GM23338 (cell line): Measurements from ENCODE around the gene EFNA4. TPM values are rescaled to one million over a fixed set of nuclear protein-coding genes. Genes with fewer than 3 reads are reported as not detected.

Experiments
- ATAC-seq: fragments of 200-7000 bp; cut with Tn5 transposase; 3 replicates; pipeline ENCODE4 v1.9.1; 2020
- DNase-seq: peaks from one replicate; pipeline ENCODE4 v3.0.0-alpha.2; 2015; ENCODE audit warnings: low spot score
- H2AFZ ChIP-seq: fragments of 200-600 bp; sonication (generic); 2 replicates; pipeline ENCODE4 v1.8.0; 2016; ENCODE audit warnings: antibody characterized with exemption, mild to moderate bottlenecking, moderate library complexity
- H3F3A ChIP-seq: fragments of 200-600 bp; sonication (generic); replicated peaks from 2 replicates; pipeline ENCODE4 v1.8.0; 2017; ENCODE audit warnings: antibody characterized with exemption, mixed run types, low read depth
- H3K27ac ChIP-seq: fragments of 200-600 bp; sonication (generic); 2 replicates; pipeline ENCODE4 v1.6.1; 2016; ENCODE audit warnings: low read depth
- H3K27me3 ChIP-seq: fragments of 200-600 bp; sonication (generic); 2 replicates; pipeline ENCODE4 v1.8.0; 2016; ENCODE audit warnings: mild to moderate bottlenecking, mixed run types, moderate library complexity; ENCODE audit not compliant: insufficient read depth
- H3K36me3 ChIP-seq: fragments of 200-600 bp; sonication (generic); 2 replicates; pipeline ENCODE4 v1.8.0; 2016; ENCODE audit warnings: mild to moderate bottlenecking; ENCODE audit not compliant: insufficient read depth
- H3K4me1 ChIP-seq: fragments of 200-600 bp; sonication (generic); 2 replicates; pipeline ENCODE4 v1.8.0; 2016; ENCODE audit warnings: mild to moderate bottlenecking, moderate library complexity; ENCODE audit not compliant: insufficient read depth
- H3K4me2 ChIP-seq: fragments of 200-600 bp; sonication (generic); 2 replicates; pipeline ENCODE4 v1.7.1; 2017; ENCODE audit warnings: mixed run types
- H3K4me3 ChIP-seq: fragments of 200-600 bp; sonication (generic); 2 replicates; pipeline ENCODE4 v1.6.1; 2016; ENCODE audit warnings: mixed run types
- H3K79me2 ChIP-seq: fragments of 200-600 bp; sonication (generic); replicated peaks from 2 replicates; pipeline ENCODE4 v1.8.0; 2017; ENCODE audit warnings: mild to moderate bottlenecking; ENCODE audit not compliant: insufficient read depth
- H3K9me2 ChIP-seq: fragments of 200-600 bp; sonication (generic); 2 replicates; pipeline ENCODE4 v1.8.0; 2017; ENCODE audit not compliant: insufficient read depth
- H4K20me1 ChIP-seq: fragments of 200-600 bp; sonication (generic); replicated peaks from 2 replicates; pipeline ENCODE4 v1.8.0; 2017; ENCODE audit warnings: mild to moderate bottlenecking; ENCODE audit not compliant: insufficient read depth
- H3K27ac Mint-ChIP-seq: 2 replicates; pipeline ENCODE4 v1.8.0; 2020; ENCODE audit warnings: inconsistent platforms, mild to moderate bottlenecking, moderate library complexity, mixed read lengths
- H3K27me3 Mint-ChIP-seq: 3 replicates; pipeline ENCODE4 v1.8.0; 2022; ENCODE audit warnings: low read depth, mild to moderate bottlenecking, moderate library complexity, mixed read lengths, inconsistent platforms; ENCODE audit not compliant: insufficient read depth, poor library complexity
- H3K36me3 Mint-ChIP-seq: 3 replicates; pipeline ENCODE4 v1.8.0; 2021; ENCODE audit warnings: low read depth, mild to moderate bottlenecking, inconsistent platforms, moderate library complexity, mixed read lengths
- H3K4me1 Mint-ChIP-seq: 3 replicates; pipeline ENCODE4 v1.8.0; 2020; ENCODE audit warnings: mild to moderate bottlenecking, inconsistent platforms, mixed read lengths
- H3K4me3 Mint-ChIP-seq: 3 replicates; pipeline ENCODE4 v1.8.0; 2021; ENCODE audit warnings: moderate library complexity, mild to moderate bottlenecking, inconsistent platforms, mixed read lengths
- H3K9me3 Mint-ChIP-seq: 3 replicates; pipeline ENCODE4 v1.8.0; 2020; ENCODE audit warnings: moderate library complexity, mild to moderate bottlenecking, inconsistent platforms, mixed read lengths
- CREB1 ChIP-seq: fragments of 250-450 bp; sonication (Bioruptor Pico); IDR thresholded peaks from 2 replicates; pipeline ENCODE4 v1.5.0; 2020; ENCODE audit warnings: low read depth, mild to moderate bottlenecking, moderate library complexity
- EZH2phosphoT487 ChIP-seq: fragments of 200-600 bp; sonication (generic); IDR thresholded peaks from one replicate; pipeline ENCODE4 v1.8.1; 2018; ENCODE audit warnings: antibody characterized with exemption; ENCODE audit not compliant: unreplicated experiment
- JUNB ChIP-seq: IDR thresholded peaks from one replicate; pipeline ENCODE4 v1.6.1; 2016; ENCODE audit warnings: antibody characterized with exemption; ENCODE audit not compliant: unreplicated experiment
- NANOG ChIP-seq: IDR thresholded peaks from 2 replicates; pipeline ENCODE4 v1.6.1; 2016; ENCODE audit warnings: antibody characterized with exemption, borderline replicate concordance
- POLR2AphosphoS5 ChIP-seq: IDR thresholded peaks from 2 replicates; pipeline ENCODE4 v1.6.1; 2016; ENCODE audit warnings: antibody characterized with exemption, low read depth
- STAT1 ChIP-seq: IDR thresholded peaks from one replicate; pipeline ENCODE4 v1.6.1; 2016; ENCODE audit warnings: antibody characterized with exemption; ENCODE audit not compliant: unreplicated experiment
- ZNF114 ChIP-seq: fragments of 250-450 bp; sonication (Bioruptor Pico); IDR thresholded peaks from 2 replicates; pipeline ENCODE4 v1.5.0; 2020; ENCODE audit warnings: mild to moderate bottlenecking, moderate library complexity
- ZNF331 ChIP-seq: fragments of 250-450 bp; sonication (Bioruptor Pico); IDR thresholded peaks from 2 replicates; pipeline ENCODE4 v1.5.0; 2020; ENCODE audit warnings: low read depth, mild to moderate bottlenecking, moderate library complexity
- polyA plus RNA-seq: library from polyadenylated mRNA; unstranded; fragments of >200 nt; fragmentation: Nextera tagmentation; extraction: Ambion mirVana; gene quantifications from 2 replicates; pipeline ENCODE4 v1.2.1, GENCODE V29; 2016
- total RNA-seq: library from RNA; depleted of rRNA; stranded (reverse); fragments of >200 nt; shearing (Covaris generic); gene quantifications from 2 replicates; pipeline ENCODE4 v1.2.3, GENCODE V29; 2014
- TF ChIP-seq, protein P1 (sequence below): fragments of 250-450 bp; sonication (Bioruptor Pico); IDR thresholded peaks from 2 replicates; pipeline ENCODE4 v1.5.0; 2020; ENCODE audit warnings: mild to moderate bottlenecking, moderate library complexity
- TF ChIP-seq, protein P2 (sequence below), 2 experiments: fragments of 200-600 bp in 1 of 2; sonication (generic) in 1 of 2; conservative IDR thresholded peaks; 2 replicates each; pipeline versions ENCODE4 v1.5.1 to v1.6.1; 2016 to 2017; ENCODE audit warnings: antibody characterized with exemption in 2 of 2, low read depth in 2 of 2, mild to moderate bottlenecking in 2 of 2, moderate library complexity in 1 of 2
- TF ChIP-seq, protein P3 (sequence below): IDR thresholded peaks from 2 replicates; pipeline ENCODE4 v1.6.1; 2016; ENCODE audit warnings: antibody characterized with exemption

The EFNA4 gene
- total and polyA plus RNA-seq, 2 experiments from 2014 or later: 11.1 to 22.9 TPM

DNA sequence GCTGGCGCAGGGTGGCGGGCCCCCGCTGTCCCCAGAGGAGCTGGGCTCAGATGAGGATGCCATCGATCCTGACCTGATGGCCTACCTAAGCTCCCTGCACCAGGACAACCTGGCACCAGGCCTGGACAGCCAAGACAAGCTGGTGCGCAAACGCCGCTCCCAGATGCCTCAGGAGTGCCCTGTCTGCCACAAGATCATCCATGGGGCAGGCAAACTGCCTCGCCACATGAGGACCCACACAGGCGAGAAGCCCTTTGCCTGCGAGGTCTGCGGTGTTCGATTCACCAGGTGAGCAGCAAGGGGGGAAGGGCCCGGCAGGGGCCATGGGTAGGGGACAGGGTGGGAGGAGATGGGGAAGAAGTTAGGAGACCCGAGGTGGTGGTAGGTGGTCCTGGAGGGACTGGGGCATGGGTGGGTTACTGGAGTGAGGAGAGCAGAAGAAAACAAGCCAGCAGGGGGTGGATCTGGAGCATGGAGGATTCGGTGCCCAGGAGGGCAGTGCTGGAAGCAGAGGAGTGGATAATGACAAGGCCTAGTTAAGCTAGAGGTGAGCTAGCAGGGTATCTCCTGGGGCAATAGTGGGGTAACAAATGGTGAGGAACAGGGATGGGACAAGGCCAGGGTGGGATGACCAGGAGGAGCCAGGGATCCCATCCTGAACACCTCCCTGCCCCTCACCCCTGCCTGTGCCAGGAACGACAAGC lies 47.9 kb upstream of the EFNA4 start:
- H3K4me3 Mint-ChIP-seq: no peak overlapping the region
- peaks cover 34% of the 10 kb centered on the region for H3K36me3 Mint-ChIP-seq

More for the DNA sequence above, 47.9 kb upstream of the EFNA4 start:
- Histone ChIP-seq H4K20me1 (peaks cover 6% of the 10 kb centered on the region; the same call in 1 of the 2 replicates), H3K27me3 (no peaks in the 10 kb centered on the region), H3K27ac (no peak overlapping the region), H3K9me2 (no peaks in the 10 kb centered on the region), H3K36me3 (no peaks in the 10 kb centered on the region), H2AFZ (no peak overlapping the region), H3K4me2 (no peak overlapping the region), H3K4me1 (peaks cover 33% of the 10 kb centered on the region), H3K79me2 (peaks cover 5% of the 10 kb centered on the region), H3F3A (0 out of 2 replicates have a peak, but pooled peaks cover 3% of the 10 kb centered on the region), H3K4me3 (no peak overlapping the region)
- ATAC-seq (no peak), DNase-seq (no peak)
- Mint-ChIP-seq H3K27ac (peak overlapping the region; percentile 82), H3K4me1 (peaks cover 56% of the 10 kb centered on the region), H3K27me3 (peaks cover 22% of the 10 kb centered on the region), H3K9me3 (no peaks in the 10 kb centered on the region)
- TF ChIP-seq JUNB (no peak), CREB1 (no peak), POLR2AphosphoS5 (no peak), NANOG (no peak), STAT1 (no peak), EZH2phosphoT487 (no peak), ZNF331 (no peak), ZNF114 (CRISPR knock-in tag) (no peak)
- TF ChIP-seq, protein P1, sequence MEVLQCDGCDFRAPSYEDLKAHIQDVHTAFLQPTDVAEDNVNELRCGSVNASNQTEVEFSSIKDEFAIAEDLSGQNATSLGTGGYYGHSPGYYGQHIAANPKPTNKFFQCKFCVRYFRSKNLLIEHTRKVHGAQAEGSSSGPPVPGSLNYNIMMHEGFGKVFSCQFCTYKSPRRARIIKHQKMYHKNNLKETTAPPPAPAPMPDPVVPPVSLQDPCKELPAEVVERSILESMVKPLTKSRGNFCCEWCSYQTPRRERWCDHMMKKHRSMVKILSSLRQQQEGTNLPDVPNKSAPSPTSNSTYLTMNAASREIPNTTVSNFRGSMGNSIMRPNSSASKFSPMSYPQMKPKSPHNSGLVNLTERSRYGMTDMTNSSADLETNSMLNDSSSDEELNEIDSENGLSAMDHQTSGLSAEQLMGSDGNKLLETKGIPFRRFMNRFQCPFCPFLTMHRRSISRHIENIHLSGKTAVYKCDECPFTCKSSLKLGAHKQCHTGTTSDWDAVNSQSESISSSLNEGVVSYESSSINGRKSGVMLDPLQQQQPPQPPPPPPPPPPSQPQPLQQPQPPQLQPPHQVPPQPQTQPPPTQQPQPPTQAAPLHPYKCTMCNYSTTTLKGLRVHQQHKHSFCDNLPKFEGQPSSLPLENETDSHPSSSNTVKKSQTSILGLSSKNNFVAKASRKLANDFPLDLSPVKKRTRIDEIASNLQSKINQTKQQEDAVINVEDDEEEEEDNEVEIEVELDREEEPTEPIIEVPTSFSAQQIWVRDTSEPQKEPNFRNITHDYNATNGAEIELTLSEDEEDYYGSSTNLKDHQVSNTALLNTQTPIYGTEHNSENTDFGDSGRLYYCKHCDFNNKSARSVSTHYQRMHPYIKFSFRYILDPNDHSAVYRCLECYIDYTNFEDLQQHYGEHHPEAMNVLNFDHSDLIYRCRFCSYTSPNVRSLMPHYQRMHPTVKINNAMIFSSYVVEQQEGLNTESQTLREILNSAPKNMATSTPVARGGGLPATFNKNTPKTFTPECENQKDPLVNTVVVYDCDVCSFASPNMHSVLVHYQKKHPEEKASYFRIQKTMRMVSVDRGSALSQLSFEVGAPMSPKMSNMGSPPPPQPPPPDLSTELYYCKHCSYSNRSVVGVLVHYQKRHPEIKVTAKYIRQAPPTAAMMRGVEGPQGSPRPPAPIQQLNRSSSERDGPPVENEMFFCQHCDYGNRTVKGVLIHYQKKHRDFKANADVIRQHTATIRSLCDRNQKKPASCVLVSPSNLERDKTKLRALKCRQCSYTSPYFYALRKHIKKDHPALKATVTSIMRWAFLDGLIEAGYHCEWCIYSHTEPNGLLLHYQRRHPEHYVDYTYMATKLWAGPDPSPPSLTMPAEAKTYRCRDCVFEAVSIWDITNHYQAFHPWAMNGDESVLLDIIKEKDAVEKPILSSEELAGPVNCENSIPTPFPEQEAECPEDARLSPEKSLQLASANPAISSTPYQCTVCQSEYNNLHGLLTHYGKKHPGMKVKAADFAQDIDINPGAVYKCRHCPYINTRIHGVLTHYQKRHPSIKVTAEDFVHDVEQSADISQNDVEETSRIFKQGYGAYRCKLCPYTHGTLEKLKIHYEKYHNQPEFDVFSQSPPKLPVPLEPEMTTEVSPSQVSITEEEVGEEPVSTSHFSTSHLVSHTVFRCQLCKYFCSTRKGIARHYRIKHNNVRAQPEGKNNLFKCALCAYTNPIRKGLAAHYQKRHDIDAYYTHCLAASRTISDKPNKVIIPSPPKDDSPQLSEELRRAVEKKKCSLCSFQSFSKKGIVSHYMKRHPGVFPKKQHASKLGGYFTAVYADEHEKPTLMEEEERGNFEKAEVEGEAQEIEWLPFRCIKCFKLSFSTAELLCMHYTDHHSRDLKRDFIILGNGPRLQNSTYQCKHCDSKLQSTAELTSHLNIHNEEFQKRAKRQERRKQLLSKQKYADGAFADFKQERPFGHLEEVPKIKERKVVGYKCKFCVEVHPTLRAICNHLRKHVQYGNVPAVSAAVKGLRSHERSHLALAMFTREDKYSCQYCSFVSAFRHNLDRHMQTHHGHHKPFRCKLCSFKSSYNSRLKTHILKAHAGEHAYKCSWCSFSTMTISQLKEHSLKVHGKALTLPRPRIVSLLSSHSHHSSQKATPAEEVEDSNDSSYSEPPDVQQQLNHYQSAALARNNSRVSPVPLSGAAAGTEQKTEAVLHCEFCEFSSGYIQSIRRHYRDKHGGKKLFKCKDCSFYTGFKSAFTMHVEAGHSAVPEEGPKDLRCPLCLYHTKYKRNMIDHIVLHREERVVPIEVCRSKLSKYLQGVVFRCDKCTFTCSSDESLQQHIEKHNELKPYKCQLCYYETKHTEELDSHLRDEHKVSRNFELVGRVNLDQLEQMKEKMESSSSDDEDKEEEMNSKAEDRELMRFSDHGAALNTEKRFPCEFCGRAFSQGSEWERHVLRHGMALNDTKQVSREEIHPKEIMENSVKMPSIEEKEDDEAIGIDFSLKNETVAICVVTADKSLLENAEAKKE (CRISPR knock-in tag): no peak
- TF ChIP-seq, protein P2, sequence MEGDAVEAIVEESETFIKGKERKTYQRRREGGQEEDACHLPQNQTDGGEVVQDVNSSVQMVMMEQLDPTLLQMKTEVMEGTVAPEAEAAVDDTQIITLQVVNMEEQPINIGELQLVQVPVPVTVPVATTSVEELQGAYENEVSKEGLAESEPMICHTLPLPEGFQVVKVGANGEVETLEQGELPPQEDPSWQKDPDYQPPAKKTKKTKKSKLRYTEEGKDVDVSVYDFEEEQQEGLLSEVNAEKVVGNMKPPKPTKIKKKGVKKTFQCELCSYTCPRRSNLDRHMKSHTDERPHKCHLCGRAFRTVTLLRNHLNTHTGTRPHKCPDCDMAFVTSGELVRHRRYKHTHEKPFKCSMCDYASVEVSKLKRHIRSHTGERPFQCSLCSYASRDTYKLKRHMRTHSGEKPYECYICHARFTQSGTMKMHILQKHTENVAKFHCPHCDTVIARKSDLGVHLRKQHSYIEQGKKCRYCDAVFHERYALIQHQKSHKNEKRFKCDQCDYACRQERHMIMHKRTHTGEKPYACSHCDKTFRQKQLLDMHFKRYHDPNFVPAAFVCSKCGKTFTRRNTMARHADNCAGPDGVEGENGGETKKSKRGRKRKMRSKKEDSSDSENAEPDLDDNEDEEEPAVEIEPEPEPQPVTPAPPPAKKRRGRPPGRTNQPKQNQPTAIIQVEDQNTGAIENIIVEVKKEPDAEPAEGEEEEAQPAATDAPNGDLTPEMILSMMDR (conservative IDR thresholded peaks at IDR 0.05; ENCODE audit: low read depth in 2 of 2): no peak
- TF ChIP-seq, protein P3, sequence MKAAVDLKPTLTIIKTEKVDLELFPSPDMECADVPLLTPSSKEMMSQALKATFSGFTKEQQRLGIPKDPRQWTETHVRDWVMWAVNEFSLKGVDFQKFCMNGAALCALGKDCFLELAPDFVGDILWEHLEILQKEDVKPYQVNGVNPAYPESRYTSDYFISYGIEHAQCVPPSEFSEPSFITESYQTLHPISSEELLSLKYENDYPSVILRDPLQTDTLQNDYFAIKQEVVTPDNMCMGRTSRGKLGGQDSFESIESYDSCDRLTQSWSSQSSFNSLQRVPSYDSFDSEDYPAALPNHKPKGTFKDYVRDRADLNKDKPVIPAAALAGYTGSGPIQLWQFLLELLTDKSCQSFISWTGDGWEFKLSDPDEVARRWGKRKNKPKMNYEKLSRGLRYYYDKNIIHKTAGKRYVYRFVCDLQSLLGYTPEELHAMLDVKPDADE: no peak
